ENCODE measurements around the gene JKAMP.

JKAMP gene

GRCh38 chr14:59510966-59511365 is 26.6 kb downstream of the JKAMP start:
- no peak overlapping the region for H3K4me3 ChIP-seq (ENCODE audit: low read depth, low read length)
- TF ChIP-seq CTCF (IDR thresholded peaks at IDR 0.05; ENCODE audit: borderline replicate concordance, insufficient read depth, low read depth, low read length), result no peak

GRCh38 chr14:59511916-59512575 is 27.7 kb downstream of the JKAMP start:
- peak; percentile 58; the same call in 1 of the 2 replicates for TF ChIP-seq CTCF (IDR thresholded peaks at IDR 0.05; ENCODE audit: borderline replicate concordance, insufficient read depth, low read depth, low read length)
- no peak overlapping the region for H3K4me3 ChIP-seq (ENCODE audit: low read depth, low read length)

GRCh38 chr14:59520224-59520623 is 35.9 kb downstream of the JKAMP start:
- no peak overlapping the region for H3K4me3 ChIP-seq (ENCODE audit: low read depth, low read length)
- no peak for TF ChIP-seq CTCF (IDR thresholded peaks at IDR 0.05; ENCODE audit: borderline replicate concordance, insufficient read depth, low read depth, low read length)

GRCh38 chr14:59529189-59529588 is 44.9 kb downstream of the JKAMP start:
- TF ChIP-seq CTCF (IDR thresholded peaks at IDR 0.05; ENCODE audit: borderline replicate concordance, insufficient read depth, low read depth, low read length), result no peak

GRCh38 chr14:59530349-59530748 is 46.0 kb downstream of the JKAMP start:
- H3K4me3 ChIP-seq (ENCODE audit: low read depth, low read length), result no peak overlapping the region
- TF ChIP-seq CTCF (IDR thresholded peaks at IDR 0.05; ENCODE audit: borderline replicate concordance, insufficient read depth, low read depth, low read length), result no peak

More at GRCh38 chr14:59529189-59529588, 44.9 kb downstream of the JKAMP start:
- H3K4me3 ChIP-seq (ENCODE audit: low read depth, low read length), result no peak overlapping the region

GRCh38 chr14:59532419-59532818 is 48.1 kb downstream of the JKAMP start:
- no peak overlapping the region for H3K4me3 ChIP-seq (ENCODE audit: low read depth, low read length)
- no peak for TF ChIP-seq CTCF (IDR thresholded peaks at IDR 0.05; ENCODE audit: borderline replicate concordance, insufficient read depth, low read depth, low read length)

GRCh38 chr14:59534361-59534987 is 50.2 kb downstream of the JKAMP start:
- H3K4me3 ChIP-seq (ENCODE audit: low read depth, low read length), result no peak overlapping the region
- no peak for TF ChIP-seq CTCF (IDR thresholded peaks at IDR 0.05; ENCODE audit: borderline replicate concordance, insufficient read depth, low read depth, low read length)
